ENCODE measurements around the gene KLF13. TPM values are rescaled to one million over a fixed set of nuclear protein-coding genes. Genes with fewer than 3 reads are reported as not detected.

The KLF13 gene
- total and polyA plus RNA-seq, 2 experiments from 2014 or later, result 23.5 to 28.6 TPM

- Histone ChIP-seq H2AFZ (no peak overlapping the region), H4K20me1 (replicated peaks; ENCODE audit: insufficient read depth) (peaks cover 7% of the 10 kb centered on the region; the same call in 1 of the 2 replicates), H3K79me2 (replicated peaks; ENCODE audit: insufficient read depth) (peaks cover 85% of the 10 kb centered on the region), H3K4me1 (ENCODE audit: insufficient read depth) (peaks cover 7% of the 10 kb centered on the region), H3K27me3 (ENCODE audit: insufficient read depth) (no peaks in the 10 kb centered on the region), H3F3A (replicated peaks; ENCODE audit: low read depth) (no peaks in the 10 kb centered on the region), H3K4me2 (no peak overlapping the region), H3K27ac (ENCODE audit: low read depth) (no peak overlapping the region), H3K9me2 (ENCODE audit: insufficient read depth) (no peaks in the 10 kb centered on the region), H3K4me3 (no peak overlapping the region), H3K36me3 (ENCODE audit: insufficient read depth) (no peaks in the 10 kb centered on the region)
- Mint-ChIP-seq H3K4me1 (peaks cover 34% of the 10 kb centered on the region), H3K9me3 (no peaks in the 10 kb centered on the region; the same call in 2 of the 3 replicates), H3K36me3 (ENCODE audit: low read depth) (no peaks in the 10 kb centered on the region), H3K27ac (no peak overlapping the region), H3K27me3 (ENCODE audit: insufficient read depth, low read depth, poor library complexity) (peaks cover 7% of the 10 kb centered on the region), H3K4me3 (no peak overlapping the region)
- DNase-seq (ENCODE audit: low spot score) (no peak), ATAC-seq (no peak)
- TF ChIP-seq EZH2 (IDR thresholded peaks at IDR 0.05; ENCODE audit: low read depth, unreplicated experiment), result no peak
- no peak for TF ChIP-seq NANOG (IDR thresholded peaks at IDR 0.05; ENCODE audit: borderline replicate concordance)
- TF ChIP-seq POLR2AphosphoS5 (IDR thresholded peaks at IDR 0.05; ENCODE audit: low read depth), result no peak
- TF ChIP-seq EZH2phosphoT487 (IDR thresholded peaks at IDR 0.05; ENCODE audit: unreplicated experiment), result no peak
- no peak for TF ChIP-seq STAT1 (IDR thresholded peaks at IDR 0.05; ENCODE audit: unreplicated experiment)
- TF ChIP-seq CREB1 (CRISPR knock-in tag; IDR thresholded peaks at IDR 0.05; ENCODE audit: low read depth), result no peak
- TF ChIP-seq ZNF331 (CRISPR knock-in tag; IDR thresholded peaks at IDR 0.05; ENCODE audit: low read depth), result no peak
- TF ChIP-seq ZNF114 (CRISPR knock-in tag; IDR thresholded peaks at IDR 0.05), result no peak
- TF ChIP-seq ETS1 (IDR thresholded peaks at IDR 0.05), result no peak
- no peak for TF ChIP-seq JUNB (IDR thresholded peaks at IDR 0.05; ENCODE audit: unreplicated experiment)
- TF ChIP-seq ZNF462 (CRISPR knock-in tag; IDR thresholded peaks at IDR 0.05), result no peak
Observed at GRCh38 chr15:31340047-31340446, 13.4 kb downstream of the KLF13 start.
